ENCODE results near the gene VWA1. TPM values are rescaled to one million over a fixed set of nuclear protein-coding genes. Genes with fewer than 3 reads are reported as not detected.

The VWA1 gene
- total and polyA plus RNA-seq, 2 of the 4 experiments (the other 2 are of a cell fraction) = 1.1 to 6.1 TPM

GRCh38 chr1:1423245-1423597, 12.3 kb upstream of the VWA1 start:
- Histone ChIP-seq H3K9ac (ENCODE audit: low read depth, low read length) (no peak overlapping the region), H3K27me3 (ENCODE audit: control insufficient read depth, insufficient read depth, low read length) (no peaks in the 10 kb centered on the region), H2AK9ac (replicated peaks; ENCODE audit: low read depth, low read length, poor library complexity) (no peak overlapping the region), H2BK120ac (ENCODE audit: low read depth, low read length) (peak overlapping the region; percentile 54; the same call in 1 of the 2 replicates), H3K4me2 (ENCODE audit: low read depth, low read length) (no peak overlapping the region), H3K36me3 (ENCODE audit: control insufficient read depth, insufficient read depth, low read length) (no peaks in the 10 kb centered on the region), H4K5ac (ENCODE audit: low read depth, low read length) (no peak overlapping the region), H4K91ac (ENCODE audit: insufficient read depth, low read depth, low read length) (no peak overlapping the region), H3K4me3 (ENCODE audit: insufficient read depth, low read depth, low read length) (no peak overlapping the region), H2BK5ac (ENCODE audit: low read depth, low read length, poor library complexity, severe bottlenecking) (no peak overlapping the region), H3K4me1 (ENCODE audit: control insufficient read depth, insufficient read depth, low read length) (peaks cover 3% of the 10 kb centered on the region; the same call in 1 of the 2 replicates), H3K18ac (ENCODE audit: low read depth, low read length) (no peak overlapping the region), H4K8ac (ENCODE audit: low read depth in 2 of 2, low read length in 2 of 2) (0 out of 4 replicates have a peak overlapping the region, but pooled peaks of 1 of the 2 experiments have one; percentile 66), H4K20me1 (ENCODE audit: insufficient read depth, low read length) (no peaks in the 10 kb centered on the region), H3K9me3 (ENCODE audit: control insufficient read depth, insufficient read depth, low read length) (no peaks in the 10 kb centered on the region), H2AK5ac (ENCODE audit: low read depth, low read length) (no peak overlapping the region), H3K27ac (ENCODE audit: insufficient read depth, low read length) (no peak overlapping the region), H2BK15ac (ENCODE audit: low read depth, low read length) (no peak overlapping the region), H2BK20ac (ENCODE audit: low read depth, low read length) (no peak overlapping the region), H3K9me1 (ENCODE audit: insufficient read depth, low read length) (no peaks in the 10 kb centered on the region), H3K14ac (replicated peaks; ENCODE audit: low read depth, low read length) (no peak overlapping the region), H3K23ac (ENCODE audit: low read depth, low read length) (no peak overlapping the region), H2AFZ (replicated peaks; ENCODE audit: low read length, poor library complexity) (no peak overlapping the region), H3K79me1 (ENCODE audit: low read depth in 1 of 2, low read length in 2 of 2) (no peaks in the 10 kb centered on the region), H3K56ac (ENCODE audit: extremely low read depth, insufficient read depth, low read length) (no peak overlapping the region), H3K4ac (ENCODE audit: low read depth, low read length) (no peak overlapping the region)
- ATAC-seq (ENCODE audit: low read depth) (no peak), DNase-seq (no peak)
- CTCF ChIA-PET = no interaction called here
- intact Hi-C loops (cut with micrococcal nuclease) (no loop called here), in situ Hi-C loops (cut with MboI; ENCODE audit: low sequenced_read_pairs) (no loop called here), dilution Hi-C loops (cut with HindIII; ENCODE audit: low sequenced_read_pairs, unreplicated experiment) (no loop called here)
- no TSS peak for BruUV-seq (replicated peaks)
- WGBS, 2 experiments (ENCODE audit: extremely low coverage in 2 of 2, insufficient read length in 1 of 2) = 70% methylated on average over 2 of the region's 7 CpGs; no CpG with 5 or more reads in 1 of the 2 experiments
- no peak for TF ChIP-seq RCOR1 (IDR thresholded peaks at IDR 0.05; ENCODE audit: insufficient replicate concordance, low read length)
- TF ChIP-seq BHLHE40 (IDR thresholded peaks at IDR 0.05; ENCODE audit: low read depth, low read length) = no peak
- no peak for TF ChIP-seq MAZ (IDR thresholded peaks at IDR 0.05; ENCODE audit: borderline replicate concordance, low read depth, low read length)
- no peak for TF ChIP-seq CHD1 (IDR thresholded peaks at IDR 0.05; ENCODE audit: low read depth, low read length)
- TF ChIP-seq RAD21 (IDR thresholded peaks at IDR 0.05; ENCODE audit: low read length) = no peak
- TF ChIP-seq NFE2L2 (IDR thresholded peaks at IDR 0.05; ENCODE audit: low read depth, low read length) = no peak
- TF ChIP-seq MXI1 (IDR thresholded peaks at IDR 0.05; ENCODE audit: borderline replicate concordance, low read depth, low read length) = no peak
- no peak for TF ChIP-seq USF2 (IDR thresholded peaks at IDR 0.05; ENCODE audit: low read depth, low read length)
- TF ChIP-seq FOS (IDR thresholded peaks at IDR 0.05; ENCODE audit: low read depth, low read length) = no peak
- TF ChIP-seq MAFK (IDR thresholded peaks at IDR 0.05; ENCODE audit: low read depth, low read length) = no peak
- POLR2A ChIA-PET (ENCODE audit: unreplicated experiment) = no interaction called here

All from IMR-90 (cell line).